Measurements from ENCODE around the gene SLC17A9. TPM values are rescaled to one million over a fixed set of nuclear protein-coding genes. Genes with fewer than 3 reads are reported as not detected.

SLC17A9 gene
- total and polyA plus RNA-seq, 11 donors = 0.16 to 6.6 (median 0.85) TPM

DNA sequence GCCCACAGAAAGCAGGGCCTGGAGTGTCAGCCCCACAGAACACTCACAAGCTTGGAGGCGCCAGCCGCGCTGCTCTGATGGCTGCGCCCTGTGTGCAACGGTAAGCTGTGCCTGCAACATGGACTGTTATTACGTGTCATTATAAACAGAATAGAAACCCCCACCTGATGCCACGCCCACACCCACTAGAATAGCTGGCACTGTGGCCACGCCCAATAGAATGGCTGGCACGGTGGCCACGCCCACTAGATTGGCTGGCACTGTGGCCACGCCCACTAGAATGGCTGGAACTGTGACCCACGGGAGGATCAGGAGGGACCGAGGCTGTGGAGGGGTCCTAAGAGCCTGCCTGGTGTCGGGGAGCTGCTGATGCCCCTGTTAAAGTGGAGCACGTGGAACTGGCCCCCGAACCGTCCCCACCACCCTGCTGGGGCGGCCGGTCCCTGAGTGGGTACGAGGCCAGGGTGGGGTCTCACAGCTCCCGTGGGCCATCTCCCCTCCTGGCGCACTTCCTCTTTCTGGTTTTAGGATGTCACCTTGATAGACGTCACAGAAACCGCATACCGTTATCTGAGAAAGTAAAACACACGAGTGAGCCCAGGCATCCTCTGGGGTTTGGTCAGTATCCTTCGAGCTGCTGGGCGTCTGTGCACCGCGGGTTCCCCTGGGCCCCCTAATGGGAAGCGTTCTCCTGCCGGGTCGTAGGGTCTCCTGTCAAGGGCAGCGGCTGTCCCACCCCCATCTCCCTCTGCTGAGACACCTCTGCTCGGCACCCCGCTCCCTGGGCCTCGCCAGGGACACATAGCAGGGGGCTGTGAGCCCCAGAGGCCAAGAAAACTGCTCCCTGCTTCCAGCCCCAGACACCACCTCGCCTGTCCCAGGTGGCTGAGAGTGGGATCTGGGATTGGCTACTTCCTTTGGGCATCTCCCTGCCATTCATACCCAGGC lies 25.4 kb downstream of the SLC17A9 start:
- no peak for DNase-seq

DNA sequence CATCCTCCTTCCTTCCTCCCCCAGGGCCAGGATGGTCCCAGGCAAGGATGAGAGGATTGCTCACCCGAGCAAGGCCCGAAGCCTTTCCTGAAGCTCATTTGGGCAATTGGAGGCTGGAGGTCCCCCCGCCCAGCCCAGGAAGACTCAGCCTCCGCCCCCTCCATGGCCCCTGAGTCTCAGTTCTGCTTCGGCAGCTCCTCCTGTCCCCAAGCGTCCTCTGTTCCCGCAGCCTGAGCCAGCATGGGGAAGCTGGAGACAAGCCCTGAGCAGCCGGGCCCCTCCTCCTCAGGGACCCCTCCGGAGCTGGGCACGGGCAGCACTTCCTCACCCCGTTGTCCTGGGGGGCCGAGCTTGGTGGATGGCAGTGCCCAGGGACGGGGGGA lies 26.0 kb downstream of the SLC17A9 start:
- Histone ChIP-seq H3K9me3 (no peaks in the 10 kb centered on the region), H3K27me3 (peaks cover 32 to 98% (median 60%) of the 10 kb centered on the region in 9 donors), H3K4me1 (no peaks in the 10 kb centered on the region), H3K36me3 (no peaks in the 10 kb centered on the region), H3K27ac (no peak overlapping the region), H3K4me3 (no peak overlapping the region)
- intact Hi-C loops (cut with DNase I) = no loop called here
- ATAC-seq (no peak), DNase-seq (no peak)
- WGBS, 4 donors = 59 to 71% (median 59%) methylated on average over 13 of the region's 13 CpGs; no CpG with 5 or more reads in 1 of the 4 donors
- no peak for TF ChIP-seq POLR2A (IDR thresholded peaks at IDR 0.05)
- TF ChIP-seq, protein P1, sequence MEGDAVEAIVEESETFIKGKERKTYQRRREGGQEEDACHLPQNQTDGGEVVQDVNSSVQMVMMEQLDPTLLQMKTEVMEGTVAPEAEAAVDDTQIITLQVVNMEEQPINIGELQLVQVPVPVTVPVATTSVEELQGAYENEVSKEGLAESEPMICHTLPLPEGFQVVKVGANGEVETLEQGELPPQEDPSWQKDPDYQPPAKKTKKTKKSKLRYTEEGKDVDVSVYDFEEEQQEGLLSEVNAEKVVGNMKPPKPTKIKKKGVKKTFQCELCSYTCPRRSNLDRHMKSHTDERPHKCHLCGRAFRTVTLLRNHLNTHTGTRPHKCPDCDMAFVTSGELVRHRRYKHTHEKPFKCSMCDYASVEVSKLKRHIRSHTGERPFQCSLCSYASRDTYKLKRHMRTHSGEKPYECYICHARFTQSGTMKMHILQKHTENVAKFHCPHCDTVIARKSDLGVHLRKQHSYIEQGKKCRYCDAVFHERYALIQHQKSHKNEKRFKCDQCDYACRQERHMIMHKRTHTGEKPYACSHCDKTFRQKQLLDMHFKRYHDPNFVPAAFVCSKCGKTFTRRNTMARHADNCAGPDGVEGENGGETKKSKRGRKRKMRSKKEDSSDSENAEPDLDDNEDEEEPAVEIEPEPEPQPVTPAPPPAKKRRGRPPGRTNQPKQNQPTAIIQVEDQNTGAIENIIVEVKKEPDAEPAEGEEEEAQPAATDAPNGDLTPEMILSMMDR (IDR thresholded peaks at IDR 0.05) = no peak

More for the DNA sequence above, 25.4 kb downstream of the SLC17A9 start:
- Histone ChIP-seq H3K27me3 (peaks cover 38 to 98% (median 66%) of the 10 kb centered on the region in 9 donors), H3K9me3 (no peaks in the 10 kb centered on the region), H3K4me3 (no peak overlapping the region), H3K27ac (no peak overlapping the region), H3K36me3 (no peaks in the 10 kb centered on the region), H3K4me1 (peaks cover 0 to 7% (median 1%) of the 10 kb centered on the region in 12 donors)
- ATAC-seq = no peak
- intact Hi-C loops (cut with DNase I) = no loop called here
- 68 to 79% (median 73%) methylated on average over 25 to 38 of the region's 38 CpGs for WGBS, 4 donors
- no peak for TF ChIP-seq POLR2A (IDR thresholded peaks at IDR 0.05)
- TF ChIP-seq, protein P1 (IDR thresholded peaks at IDR 0.05) = no peak

GRCh38 chr20:62979310-62979709 lies 26.8 kb downstream of the SLC17A9 start:
- no peak for ATAC-seq
- peaks cover 24 to 98% (median 56%) of the 10 kb centered on the region in 9 donors for H3K27me3 ChIP-seq
- no peaks in the 10 kb centered on the region for H3K9me3 ChIP-seq
- no peak for DNase-seq
- intact Hi-C loops (cut with DNase I) = no loop called here
- H3K27ac ChIP-seq = no peak overlapping the region
- H3K36me3 ChIP-seq = no peaks in the 10 kb centered on the region
- no peak overlapping the region for H3K4me3 ChIP-seq
- TF ChIP-seq, protein P1 (IDR thresholded peaks at IDR 0.05) = no peak
- no peak for TF ChIP-seq POLR2A (IDR thresholded peaks at IDR 0.05)
- 81 to 84% (median 81%) methylated on average over 10 to 14 of the region's 14 CpGs for WGBS, 4 donors
- H3K4me1 ChIP-seq = no peaks in the 10 kb centered on the region

- no peak for DNase-seq
- Histone ChIP-seq H3K27ac (no peak overlapping the region), H3K4me1 (no peaks in the 10 kb centered on the region), H3K4me3 (no peak overlapping the region), H3K36me3 (no peaks in the 10 kb centered on the region), H3K27me3 (peaks cover 18 to 92% (median 50%) of the 10 kb centered on the region in 9 donors), H3K9me3 (no peaks in the 10 kb centered on the region)
- intact Hi-C loops (cut with DNase I) = no loop called here
- TF ChIP-seq, protein P1 (IDR thresholded peaks at IDR 0.05) = no peak
- TF ChIP-seq POLR2A (IDR thresholded peaks at IDR 0.05) = no peak
- 31 to 54% (median 41%) methylated on average over 7 to 19 of the region's 19 CpGs for WGBS, 4 donors
- ATAC-seq = no peak
These were observed 27.4 kb downstream of the SLC17A9 start for GRCh38 chr20:62979876-62980373.

Measured in heart left ventricle (tissue), 16 donors.